Right atrium auricular region (tissue), 2 donors: Measurements from ENCODE around the gene UGT1A10. TPM values are rescaled to one million over a fixed set of nuclear protein-coding genes. Genes with fewer than 3 reads are reported as not detected.
"Not testable (repeated sequence)": the region's sequence is repeated elsewhere in the genome, so short reads cannot be mapped to it uniquely, and the experiment has no call there.

Source experiments
- DNase-seq: peaks from one replicate; pipeline ENCODE4 v3.0.0-alpha.2; 2019; ENCODE audit warnings: low spot score
- H3K27ac ChIP-seq, 2 donors: fragments of 200-600 bp; sonication (generic); 1 replicate in 1 of 2; 2 replicates in 1 of 2; pipeline ENCODE4 v1.5.1; 2016 to 2019
- H3K27me3 ChIP-seq, 2 donors: fragments of 200-600 bp; sonication (generic); one replicate each; pipeline versions ENCODE4 v1.5.1 to v1.6.0; 2017 to 2019
- H3K36me3 ChIP-seq: fragments of 200-600 bp; sonication (generic); one replicate; pipeline ENCODE4 v1.5.1; 2016
- H3K4me1 ChIP-seq, 2 donors: fragments of 200-600 bp; sonication (generic); one replicate each; pipeline versions ENCODE4 v1.5.1 to v1.6.0; 2017 to 2019
- H3K4me3 ChIP-seq, 2 donors: fragments of 200-600 bp; sonication (generic); 1 replicate in 1 of 2; 2 replicates in 1 of 2; pipeline ENCODE4 v1.5.1; 2017 to 2019; ENCODE audit warnings: mild to moderate bottlenecking in 1 of 2, moderate library complexity in 1 of 2
- H3K9me3 ChIP-seq, 2 donors: fragments of 200-600 bp; sonication (generic); one replicate each; pipeline ENCODE4 v1.5.1; 2019
- CTCF ChIP-seq, 2 donors: fragments of 200-600 bp; sonication (generic); IDR thresholded peaks; one replicate each; pipeline ENCODE4 v1.5.1; 2019; ENCODE audit warnings: antibody characterized with exemption in 2 of 2
- total RNA-seq, 2 donors: library from RNA; depleted of rRNA; stranded (reverse); fragments of >200 nt; gene quantifications; one replicate each; pipeline ENCODE4 v1.1.0, GENCODE V29; 2016

UGT1A10 gene
- total RNA-seq, 2 donors from 2014 or later, result not detected

DNA sequence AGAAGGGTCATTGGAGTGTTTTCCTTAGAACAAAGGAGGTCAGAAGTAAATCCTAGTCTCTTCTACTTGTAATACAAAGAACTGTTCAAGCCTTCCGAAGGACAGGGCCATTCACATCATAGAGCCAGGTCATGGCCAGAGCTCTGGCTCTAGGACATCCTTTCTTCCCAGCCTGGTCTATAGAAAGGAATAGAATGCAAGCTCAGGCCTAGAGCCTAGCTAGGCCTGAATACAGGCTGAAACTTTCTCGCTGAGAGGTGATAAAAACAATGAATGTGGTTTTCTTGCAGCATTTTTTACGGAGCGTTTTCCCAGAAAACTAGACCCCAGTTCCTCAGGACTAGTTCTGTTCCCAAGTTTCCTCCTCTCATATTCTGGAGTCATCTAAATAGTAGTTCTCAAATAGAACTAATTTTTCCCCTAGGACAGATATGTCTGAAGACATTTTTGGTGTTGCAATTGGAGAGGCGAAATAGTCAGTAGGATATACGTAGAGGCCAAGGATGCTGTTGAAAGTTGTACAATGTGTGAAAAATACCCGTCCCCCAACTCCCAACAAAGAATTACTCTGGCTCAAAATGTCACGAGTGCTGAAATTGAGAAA, 63.3 kb downstream of the UGT1A10 start:
- Histone ChIP-seq H3K36me3 (no peaks in the 10 kb centered on the region), H3K4me1 (no peaks in the 10 kb centered on the region), H3K4me3 (no peak overlapping the region), H3K27ac (no peak overlapping the region), H3K9me3 (peaks cover 0 to 4% of the 10 kb centered on the region in 2 donors), H3K27me3 (no peaks in the 10 kb centered on the region)
- no peak for DNase-seq
- TF ChIP-seq CTCF (IDR thresholded peaks at IDR 0.05), result no peak

GRCh38 chr2:233700028-233700635, 63.9 kb downstream of the UGT1A10 start:
- no peak for DNase-seq
- H3K27me3 ChIP-seq, result no peaks in the 10 kb centered on the region
- H3K27ac ChIP-seq, result no peak overlapping the region
- no peaks in the 10 kb centered on the region for H3K4me1 ChIP-seq
- H3K9me3 ChIP-seq, result peaks cover 0 to 6% of the 10 kb centered on the region in 2 donors
- no peaks in the 10 kb centered on the region for H3K36me3 ChIP-seq
- H3K4me3 ChIP-seq, result no peak overlapping the region
- no peak for TF ChIP-seq CTCF (IDR thresholded peaks at IDR 0.05)

DNA sequence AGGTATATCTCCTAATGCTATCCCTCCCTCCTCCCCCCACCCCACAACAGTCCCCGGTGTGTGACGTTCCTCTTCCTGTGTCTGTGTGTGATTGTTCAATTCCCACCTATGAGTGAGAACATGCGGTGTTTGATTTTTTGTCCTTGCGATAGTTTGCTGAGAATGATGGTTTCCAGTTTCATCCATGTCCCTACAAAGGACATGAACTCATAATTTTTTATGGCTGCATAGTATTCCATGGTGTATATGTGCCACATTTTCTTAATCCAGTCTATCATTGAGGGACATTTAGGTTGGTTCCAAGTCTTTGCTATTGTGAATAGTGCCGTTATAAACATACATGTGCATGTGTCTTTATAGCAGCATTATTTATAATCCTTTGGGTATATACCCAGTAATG, 64.6 kb downstream of the UGT1A10 start:
- not testable (repeated sequence) for H3K36me3 ChIP-seq, H3K27me3 ChIP-seq, H3K27ac ChIP-seq, H3K4me1 ChIP-seq, DNase-seq, H3K9me3 ChIP-seq, H3K4me3 ChIP-seq

- H3K27me3 ChIP-seq, result no peaks in the 10 kb centered on the region
- peaks cover 0 to 6% of the 10 kb centered on the region in 2 donors for H3K9me3 ChIP-seq
- no peak overlapping the region for H3K4me3 ChIP-seq
- no peak for TF ChIP-seq CTCF (IDR thresholded peaks at IDR 0.05)
- no peak overlapping the region for H3K27ac ChIP-seq
- no peak for DNase-seq
- no peaks in the 10 kb centered on the region for H3K36me3 ChIP-seq
- no peaks in the 10 kb centered on the region for H3K4me1 ChIP-seq
Observed at GRCh38 chr2:233702238-233702637, 66.0 kb downstream of the UGT1A10 start.

GRCh38 chr2:233705911-233706506, 69.8 kb downstream of the UGT1A10 start:
- H3K9me3 ChIP-seq, result peaks cover 0 to 6% of the 10 kb centered on the region in 2 donors
- no peaks in the 10 kb centered on the region for H3K27me3 ChIP-seq
- no peaks in the 10 kb centered on the region for H3K4me1 ChIP-seq
- no peak overlapping the region for H3K4me3 ChIP-seq
- H3K36me3 ChIP-seq, result no peaks in the 10 kb centered on the region
- no peak for DNase-seq
- H3K27ac ChIP-seq, result no peak overlapping the region
- no peak for TF ChIP-seq CTCF (IDR thresholded peaks at IDR 0.05)

- no peak for DNase-seq
- Histone ChIP-seq H3K36me3 (no peaks in the 10 kb centered on the region), H3K9me3 (peaks cover 0 to 6% of the 10 kb centered on the region in 2 donors), H3K4me3 (no peak overlapping the region), H3K27ac (no peak overlapping the region), H3K4me1 (no peaks in the 10 kb centered on the region), H3K27me3 (no peaks in the 10 kb centered on the region)
- TF ChIP-seq CTCF (IDR thresholded peaks at IDR 0.05), result no peak
Observed at GRCh38 chr2:233706720-233707119, 70.5 kb downstream of the UGT1A10 start.
